Measurements from ENCODE around the gene SRL.
"Not testable (repeated sequence)": the region's sequence is repeated elsewhere in the genome, so short reads cannot be mapped to it uniquely, and the experiment has no call there.

Gene SRL

DNA sequence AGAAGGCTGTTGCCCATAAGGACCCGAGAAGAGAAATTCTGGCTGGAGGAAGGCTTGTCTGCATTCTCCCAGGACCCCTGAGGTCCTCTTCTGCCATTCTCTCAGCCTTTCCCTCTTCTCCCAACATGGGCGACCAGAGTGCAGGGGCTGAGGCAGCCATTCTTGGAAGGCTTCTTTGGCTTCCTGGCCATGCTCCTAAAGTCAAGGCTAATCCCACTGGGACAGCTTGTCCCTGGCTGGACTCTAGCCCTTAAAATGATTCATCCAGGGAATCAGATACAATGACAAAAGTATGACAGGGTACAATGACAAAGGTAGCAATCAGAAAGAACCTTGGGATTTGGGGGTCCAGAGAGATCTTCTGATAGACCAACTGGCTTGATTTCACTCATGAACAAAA is 26.8 kb downstream of the SRL start:
- H3K36me3 ChIP-seq (ENCODE audit: control insufficient read depth, insufficient read depth, low read length), result no peaks in the 10 kb centered on the region
- peaks cover 18% of the 10 kb centered on the region for H3K4me1 ChIP-seq (ENCODE audit: control insufficient read depth, insufficient read depth, low read length)
- H3K9ac ChIP-seq (ENCODE audit: low read length), result no peak overlapping the region

DNA sequence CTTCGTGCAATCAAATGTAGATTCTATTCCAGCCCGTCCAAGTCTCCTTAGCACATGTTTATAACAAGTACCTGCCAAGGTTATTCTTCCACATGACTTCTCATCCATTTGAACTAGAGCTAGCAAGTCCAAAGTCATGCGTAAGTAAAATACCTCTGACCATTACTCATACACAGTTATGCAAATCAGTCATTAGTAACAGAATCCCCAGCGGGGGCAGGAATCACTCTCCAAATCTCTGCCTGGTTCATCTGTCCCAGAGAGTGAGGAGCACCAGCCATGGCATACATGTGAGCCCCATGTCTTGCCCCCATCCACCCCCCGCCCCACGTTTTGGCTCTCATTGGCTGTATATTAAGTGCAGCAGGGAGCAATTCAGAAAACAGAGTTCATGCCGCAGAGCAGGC is 27.7 kb downstream of the SRL start:
- Histone ChIP-seq H3K36me3 (ENCODE audit: control insufficient read depth, insufficient read depth, low read length) (no peaks in the 10 kb centered on the region), H3K4me1 (ENCODE audit: control insufficient read depth, insufficient read depth, low read length) (peaks cover 18% of the 10 kb centered on the region), H3K9ac (ENCODE audit: low read length) (no peak overlapping the region), H3K4me3 (ENCODE audit: low read length) (no peak overlapping the region), H3K9me3 (ENCODE audit: control insufficient read depth, low read length) (no peaks in the 10 kb centered on the region), H3K27me3 (ENCODE audit: control insufficient read depth, insufficient read depth, low read length) (no peaks in the 10 kb centered on the region)

More for the DNA sequence above, 26.8 kb downstream of the SRL start:
- H3K4me3 ChIP-seq (ENCODE audit: low read length), result no peak overlapping the region
- no peaks in the 10 kb centered on the region for H3K27me3 ChIP-seq (ENCODE audit: control insufficient read depth, insufficient read depth, low read length)
- no peaks in the 10 kb centered on the region for H3K9me3 ChIP-seq (ENCODE audit: control insufficient read depth, low read length)

- H3K4me1 ChIP-seq (ENCODE audit: control insufficient read depth, insufficient read depth, low read length), result peaks cover 18% of the 10 kb centered on the region
- no peak overlapping the region for H3K4me3 ChIP-seq (ENCODE audit: low read length)
- no peaks in the 10 kb centered on the region for H3K9me3 ChIP-seq (ENCODE audit: control insufficient read depth, low read length)
- H3K27me3 ChIP-seq (ENCODE audit: control insufficient read depth, insufficient read depth, low read length), result no peaks in the 10 kb centered on the region
- H3K9ac ChIP-seq (ENCODE audit: low read length), result no peak overlapping the region
- H3K36me3 ChIP-seq (ENCODE audit: control insufficient read depth, insufficient read depth, low read length), result no peaks in the 10 kb centered on the region
These were observed 28.1 kb downstream of the SRL start for GRCh38 chr16:4213737-4214136.

GRCh38 chr16:4212934-4213296 is 29.0 kb downstream of the SRL start:
- H3K27me3 ChIP-seq (ENCODE audit: control insufficient read depth, insufficient read depth, low read length), result no peaks in the 10 kb centered on the region
- no peaks in the 10 kb centered on the region for H3K36me3 ChIP-seq (ENCODE audit: control insufficient read depth, insufficient read depth, low read length)
- H3K4me3 ChIP-seq (ENCODE audit: low read length), result no peak overlapping the region
- H3K4me1 ChIP-seq (ENCODE audit: control insufficient read depth, insufficient read depth, low read length), result peaks cover 18% of the 10 kb centered on the region
- no peak overlapping the region for H3K9ac ChIP-seq (ENCODE audit: low read length)
- no peaks in the 10 kb centered on the region for H3K9me3 ChIP-seq (ENCODE audit: control insufficient read depth, low read length)

GRCh38 chr16:4212211-4212933 is 29.5 kb downstream of the SRL start:
- Histone ChIP-seq H3K9ac (ENCODE audit: low read length) (no peak overlapping the region), H3K4me1 (ENCODE audit: control insufficient read depth, insufficient read depth, low read length) (peaks cover 18% of the 10 kb centered on the region), H3K27me3 (ENCODE audit: control insufficient read depth, insufficient read depth, low read length) (no peaks in the 10 kb centered on the region), H3K9me3 (ENCODE audit: control insufficient read depth, low read length) (no peaks in the 10 kb centered on the region), H3K36me3 (ENCODE audit: control insufficient read depth, insufficient read depth, low read length) (no peaks in the 10 kb centered on the region), H3K4me3 (ENCODE audit: low read length) (no peak overlapping the region)

GRCh38 chr16:4211445-4212210 is 30.3 kb downstream of the SRL start:
- H3K4me3 ChIP-seq (ENCODE audit: low read length); H3K9me3 ChIP-seq (ENCODE audit: control insufficient read depth, low read length); H3K27me3 ChIP-seq (ENCODE audit: control insufficient read depth, insufficient read depth, low read length); H3K36me3 ChIP-seq (ENCODE audit: control insufficient read depth, insufficient read depth, low read length); H3K9ac ChIP-seq (ENCODE audit: low read length): not testable (repeated sequence)
- peaks cover 18% of the 10 kb centered on the region for H3K4me1 ChIP-seq (ENCODE audit: control insufficient read depth, insufficient read depth, low read length)

DNA sequence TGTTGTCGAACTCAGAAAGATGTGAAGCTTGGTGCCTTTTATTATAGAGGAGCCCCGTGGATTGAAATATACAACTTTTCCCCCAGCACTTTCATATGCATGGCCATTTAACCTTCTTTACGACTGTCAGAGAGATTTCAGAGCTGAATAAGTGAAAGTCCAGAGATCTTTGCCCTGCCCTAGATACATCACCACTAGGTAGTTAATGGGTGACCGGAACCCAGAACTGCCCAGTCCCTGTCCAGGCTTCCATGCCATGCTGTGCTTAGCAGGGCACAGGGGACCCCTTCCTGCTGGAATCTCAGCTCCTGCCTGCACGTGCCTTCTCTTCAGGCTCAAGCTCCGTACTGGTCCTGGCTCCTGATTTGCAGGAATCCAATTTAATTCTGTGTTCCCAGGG is 32.2 kb downstream of the SRL start:
- no peaks in the 10 kb centered on the region for H3K9me3 ChIP-seq (ENCODE audit: control insufficient read depth, low read length)
- no peak overlapping the region for H3K4me3 ChIP-seq (ENCODE audit: low read length)
- peaks cover 2% of the 10 kb centered on the region for H3K27me3 ChIP-seq (ENCODE audit: control insufficient read depth, insufficient read depth, low read length)
- peaks cover 18% of the 10 kb centered on the region for H3K4me1 ChIP-seq (ENCODE audit: control insufficient read depth, insufficient read depth, low read length)
- no peak overlapping the region for H3K9ac ChIP-seq (ENCODE audit: low read length)
- no peaks in the 10 kb centered on the region for H3K36me3 ChIP-seq (ENCODE audit: control insufficient read depth, insufficient read depth, low read length)

DNA sequence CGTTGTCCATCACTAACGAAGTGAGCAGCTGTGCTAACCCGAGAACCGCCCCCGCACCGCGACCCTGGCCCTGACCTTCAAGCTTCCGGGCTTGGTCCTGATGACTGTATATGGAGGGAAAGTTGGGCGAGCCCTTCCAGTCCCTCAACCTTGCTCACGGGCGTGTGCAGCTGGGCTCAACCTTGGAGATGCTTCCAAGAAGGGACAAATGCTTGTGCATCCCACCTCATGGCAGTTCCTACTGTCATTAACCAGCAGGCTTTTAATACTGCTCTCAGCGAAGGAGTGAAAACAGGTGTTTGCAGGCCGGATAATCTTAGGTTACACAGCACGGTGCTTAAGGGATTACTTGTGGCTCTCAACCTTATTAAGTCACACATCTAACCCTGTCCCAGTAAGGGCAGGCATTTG is 33.5 kb downstream of the SRL start:
- H3K27me3 ChIP-seq (ENCODE audit: control insufficient read depth, insufficient read depth, low read length), result peaks cover 2% of the 10 kb centered on the region
- H3K9ac ChIP-seq (ENCODE audit: low read length), result no peak overlapping the region
- H3K4me1 ChIP-seq (ENCODE audit: control insufficient read depth, insufficient read depth, low read length), result peaks cover 5% of the 10 kb centered on the region
- no peaks in the 10 kb centered on the region for H3K9me3 ChIP-seq (ENCODE audit: control insufficient read depth, low read length)
- no peaks in the 10 kb centered on the region for H3K36me3 ChIP-seq (ENCODE audit: control insufficient read depth, insufficient read depth, low read length)
- H3K4me3 ChIP-seq (ENCODE audit: low read length), result no peak overlapping the region

DNA sequence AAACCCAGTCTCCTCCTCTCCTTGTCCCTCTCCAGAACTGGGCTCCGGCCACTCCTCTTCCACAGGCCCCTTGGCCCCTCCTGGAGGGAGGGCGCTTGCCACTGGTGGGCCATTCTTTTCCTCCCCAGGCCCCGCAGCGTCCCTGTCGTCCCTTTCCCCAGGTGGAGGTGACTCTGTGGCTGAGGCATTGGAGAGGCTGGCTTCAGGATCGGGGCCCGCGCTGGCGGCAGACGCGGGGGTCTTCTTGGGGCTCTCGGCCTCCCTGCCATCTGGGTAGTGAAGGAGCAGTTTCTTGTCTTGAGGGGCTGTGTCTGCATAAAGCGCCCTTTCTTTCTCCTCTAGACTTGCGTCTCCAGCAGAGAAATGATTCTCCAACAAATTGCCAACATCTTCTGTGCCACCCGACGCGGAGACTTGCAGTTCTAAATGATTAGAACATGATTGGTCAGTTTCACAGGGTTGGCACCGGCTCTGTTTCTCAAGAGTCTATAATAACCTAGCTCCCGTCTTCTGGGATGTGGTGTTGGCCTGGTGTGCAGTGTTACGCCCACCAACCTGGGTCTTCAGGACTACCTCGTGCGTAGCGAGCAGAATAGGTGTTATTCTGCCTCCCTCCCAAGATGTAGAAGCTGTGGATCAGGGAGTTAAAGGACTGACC is 34.1 kb downstream of the SRL start:
- no peak overlapping the region for H3K9ac ChIP-seq (ENCODE audit: low read length)
- H3K9me3 ChIP-seq (ENCODE audit: control insufficient read depth, low read length), result no peaks in the 10 kb centered on the region
- no peak overlapping the region for H3K4me3 ChIP-seq (ENCODE audit: low read length)
- peaks cover 2% of the 10 kb centered on the region for H3K27me3 ChIP-seq (ENCODE audit: control insufficient read depth, insufficient read depth, low read length)
- H3K4me1 ChIP-seq (ENCODE audit: control insufficient read depth, insufficient read depth, low read length), result peaks cover 1% of the 10 kb centered on the region
- no peaks in the 10 kb centered on the region for H3K36me3 ChIP-seq (ENCODE audit: control insufficient read depth, insufficient read depth, low read length)

DNA sequence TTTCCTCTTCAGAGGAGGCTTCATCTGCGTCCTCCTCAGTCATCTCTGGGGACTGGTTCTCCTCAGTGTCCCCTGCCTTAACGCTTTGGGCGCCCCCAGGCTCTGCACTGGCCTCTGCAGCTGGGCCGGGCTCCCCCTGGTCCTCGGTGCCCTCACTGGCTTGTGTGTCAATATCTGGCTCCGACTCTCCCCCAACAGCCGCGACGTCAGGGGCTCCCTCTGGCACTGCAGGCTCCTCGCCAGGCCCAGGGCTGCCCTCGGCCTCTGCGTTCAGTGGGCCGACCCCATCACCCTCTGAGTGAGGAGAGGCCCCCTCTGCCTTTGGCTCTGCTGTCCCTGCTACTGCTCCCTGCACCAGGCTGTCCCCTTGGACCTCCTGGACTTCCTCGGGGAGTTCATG is 34.7 kb downstream of the SRL start:
- no peaks in the 10 kb centered on the region for H3K36me3 ChIP-seq (ENCODE audit: control insufficient read depth, insufficient read depth, low read length)
- H3K9ac ChIP-seq (ENCODE audit: low read length), result no peak overlapping the region
- H3K9me3 ChIP-seq (ENCODE audit: control insufficient read depth, low read length), result no peaks in the 10 kb centered on the region
- no peak overlapping the region for H3K4me3 ChIP-seq (ENCODE audit: low read length)
- no peaks in the 10 kb centered on the region for H3K4me1 ChIP-seq (ENCODE audit: control insufficient read depth, insufficient read depth, low read length)
- H3K27me3 ChIP-seq (ENCODE audit: control insufficient read depth, insufficient read depth, low read length), result peaks cover 2% of the 10 kb centered on the region

DNA sequence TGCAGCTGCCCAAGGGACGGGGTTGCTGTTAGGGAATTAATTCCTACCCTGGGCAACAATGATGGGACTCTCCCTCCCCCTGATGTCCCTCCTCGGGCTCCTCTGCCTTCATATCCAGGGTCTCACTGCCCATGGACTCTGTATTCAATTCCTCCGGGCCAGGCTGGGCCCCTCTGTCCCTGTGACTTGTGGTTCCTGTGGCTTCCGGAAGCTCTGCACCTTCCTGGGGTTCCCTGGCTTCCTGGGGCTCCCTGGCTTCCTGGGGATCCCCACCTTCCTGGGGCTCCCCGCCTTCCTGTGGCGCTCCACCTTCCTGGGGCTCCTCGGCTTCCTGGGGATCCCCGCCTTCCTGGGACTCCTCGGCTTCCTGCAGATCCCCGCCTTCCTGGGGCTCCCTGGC is 35.2 kb downstream of the SRL start:
- no peaks in the 10 kb centered on the region for H3K9me3 ChIP-seq (ENCODE audit: control insufficient read depth, low read length)
- H3K27me3 ChIP-seq (ENCODE audit: control insufficient read depth, insufficient read depth, low read length), result peaks cover 2% of the 10 kb centered on the region
- H3K4me3 ChIP-seq (ENCODE audit: low read length), result no peak overlapping the region
- H3K36me3 ChIP-seq (ENCODE audit: control insufficient read depth, insufficient read depth, low read length), result no peaks in the 10 kb centered on the region
- H3K9ac ChIP-seq (ENCODE audit: low read length), result no peak overlapping the region
- H3K4me1 ChIP-seq (ENCODE audit: control insufficient read depth, insufficient read depth, low read length), result no peaks in the 10 kb centered on the region

- H3K9ac ChIP-seq (ENCODE audit: low read length), result no peak overlapping the region
- no peaks in the 10 kb centered on the region for H3K36me3 ChIP-seq (ENCODE audit: control insufficient read depth, insufficient read depth, low read length)
- H3K4me3 ChIP-seq (ENCODE audit: low read length), result no peak overlapping the region
- H3K27me3 ChIP-seq (ENCODE audit: control insufficient read depth, insufficient read depth, low read length), result peaks cover 2% of the 10 kb centered on the region
- H3K4me1 ChIP-seq (ENCODE audit: control insufficient read depth, insufficient read depth, low read length), result no peaks in the 10 kb centered on the region
- H3K9me3 ChIP-seq (ENCODE audit: control insufficient read depth, low read length), result no peaks in the 10 kb centered on the region
These were observed 35.9 kb downstream of the SRL start for GRCh38 chr16:4205971-4206370.

Measured in mucosa of stomach (tissue), 1 donor.